CD4-positive, alpha-beta T cell treated with Interleukin-4 for 1 hour (primary cell): ENCODE measurements around the gene GPANK1.
A peak's percentile ranks its signal among the peaks of the same experiment; 100 is the strongest.
"Not testable (repeated sequence)": the region's sequence is repeated elsewhere in the genome, so short reads cannot be mapped to it uniquely, and the experiment has no call there.

Source experiments
- DNase-seq, 2 donors: peaks; one replicate each; pipeline ENCODE4 v3.0.0-alpha.2; 2020 to 2022

The GPANK1 gene

DNA sequence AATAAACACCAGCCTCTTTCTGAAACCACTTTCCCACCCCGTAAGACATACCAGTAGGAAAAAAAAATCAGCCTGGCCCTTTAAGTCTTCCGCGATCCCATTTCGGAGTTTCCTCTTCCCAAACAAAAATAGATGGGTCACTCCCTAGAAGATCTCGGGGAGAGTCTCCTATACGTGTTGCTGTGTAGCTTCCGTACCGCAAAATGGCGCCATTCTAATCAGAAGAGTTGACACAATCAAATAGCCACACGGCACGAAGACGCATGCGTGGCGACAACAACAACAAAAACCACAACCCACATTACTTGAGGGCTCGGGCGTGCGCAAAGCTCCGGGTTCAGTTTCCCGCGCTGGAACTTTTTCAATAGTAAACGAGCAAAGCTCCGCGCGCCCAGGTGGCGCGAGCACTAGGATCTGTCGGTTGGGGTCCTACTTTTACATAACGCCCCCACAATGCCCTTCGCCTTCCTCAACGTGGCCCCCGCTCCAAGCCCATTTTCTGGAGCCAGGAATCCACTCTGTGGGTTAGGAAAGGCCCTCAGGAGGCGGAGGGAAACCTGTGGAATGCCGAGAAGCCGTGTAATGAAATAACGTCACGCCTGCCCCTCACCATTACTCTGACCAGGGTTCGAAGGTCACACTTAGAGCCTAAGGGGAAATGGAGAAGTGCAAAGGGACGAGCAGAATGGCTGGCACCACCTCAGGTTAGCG lies at the start of gene GPANK1:
Gene GPANK1, minus strand, starts transcription at position 208 of the 711 bp plus-strand sequence. CDS start 519 bp downstream, outside the sequence.
- DNase-seq: peak; percentile 94

DNA sequence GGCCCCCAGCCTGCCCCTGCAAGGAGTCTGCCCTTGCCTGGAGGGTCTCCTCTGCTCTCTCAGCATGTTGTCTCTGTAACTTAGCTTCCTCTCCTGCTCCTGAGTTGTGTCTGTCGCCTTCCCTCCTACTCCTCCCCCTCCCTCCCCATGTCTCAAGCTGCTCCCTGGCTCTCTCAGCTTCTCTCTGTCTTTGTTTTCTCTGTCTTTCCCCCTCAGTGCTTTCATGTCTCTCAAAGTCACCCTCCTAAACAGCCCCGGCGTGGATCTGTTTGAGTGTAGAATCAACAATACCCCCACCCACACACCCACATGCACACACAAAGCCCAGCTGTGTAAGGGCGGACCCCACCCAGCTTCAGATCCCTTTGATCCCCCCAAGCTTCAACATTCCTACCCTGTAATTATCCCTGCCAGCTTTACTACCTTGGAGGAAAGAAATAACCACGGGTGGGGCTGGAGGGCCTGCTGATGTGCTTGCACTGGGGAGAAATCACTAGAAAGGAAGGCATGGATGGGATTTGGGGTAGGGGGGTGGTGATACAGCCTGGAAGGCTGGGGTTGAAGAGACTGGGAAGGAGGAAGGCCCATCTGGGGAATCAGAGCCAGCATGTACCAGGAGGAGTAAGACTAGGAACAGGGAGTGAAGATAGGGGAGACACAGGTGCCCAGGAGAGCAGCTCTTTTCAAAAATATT lies 49.3 kb upstream of the GPANK1 start:
- DNase-seq: no peak

DNA sequence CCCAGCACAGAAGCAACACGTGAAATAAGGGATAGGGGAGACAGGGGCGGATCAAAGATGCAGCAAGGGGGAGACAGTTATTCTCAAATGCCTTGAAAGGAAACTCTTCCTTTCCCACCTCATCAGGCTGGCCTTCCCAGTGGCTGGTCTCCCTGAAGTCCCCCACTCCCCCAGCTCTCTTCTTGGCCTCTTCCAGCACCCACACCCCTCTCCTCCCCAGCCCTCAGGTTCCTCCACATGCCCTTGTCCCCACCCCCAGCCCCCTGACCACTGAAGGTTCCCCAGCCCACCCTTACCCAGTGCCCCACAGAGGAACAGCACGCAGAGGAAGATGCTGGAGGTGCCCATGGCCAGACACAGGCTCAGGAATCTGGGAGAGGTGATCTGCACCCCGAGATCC lies 48.7 kb upstream of the GPANK1 start:
- no peak for DNase-seq

DNA sequence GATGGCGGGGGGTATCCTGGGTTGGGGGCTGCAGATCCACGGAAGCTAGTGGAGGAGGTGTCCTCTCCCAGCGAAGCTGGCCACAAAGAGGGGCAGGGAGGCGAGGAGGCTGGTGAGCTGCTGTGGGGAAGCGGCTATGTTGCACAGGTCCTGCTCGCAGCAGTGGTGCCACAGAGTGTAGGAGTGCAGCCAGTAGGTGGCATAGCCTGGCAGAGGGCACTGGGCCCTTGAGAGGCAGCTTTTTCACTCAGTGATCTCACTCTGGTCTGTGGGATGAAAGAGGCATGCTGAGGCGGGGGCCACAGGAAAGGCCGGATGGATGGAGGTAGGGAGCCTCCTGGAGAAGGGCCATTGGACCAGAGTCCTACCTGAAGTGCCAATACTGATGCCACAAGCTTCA lies 47.5 kb upstream of the GPANK1 start:
- DNase-seq: peak; percentile 28 to 35

DNA sequence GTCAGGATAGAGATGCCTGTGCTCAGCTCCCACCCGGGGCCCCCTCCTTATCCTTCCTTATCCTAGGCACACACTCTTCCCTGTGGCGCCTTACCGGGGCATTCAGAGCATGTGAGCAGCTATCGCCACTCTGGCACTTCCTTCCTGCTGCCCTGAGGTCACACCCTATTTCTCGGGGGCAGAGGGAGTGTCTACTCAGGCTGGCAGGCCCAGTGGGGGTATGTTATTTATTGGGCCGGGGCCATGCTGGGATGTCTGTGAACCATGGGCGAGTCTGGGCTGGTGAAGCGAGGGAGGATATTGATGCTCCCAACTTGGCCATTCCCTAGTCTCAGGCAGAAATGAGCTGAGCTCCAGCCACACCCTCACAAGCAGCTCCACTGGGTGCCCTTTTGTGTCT lies 46.4 kb upstream of the GPANK1 start:
- peak in 1 of 2 donors; percentile 24 for DNase-seq

DNA sequence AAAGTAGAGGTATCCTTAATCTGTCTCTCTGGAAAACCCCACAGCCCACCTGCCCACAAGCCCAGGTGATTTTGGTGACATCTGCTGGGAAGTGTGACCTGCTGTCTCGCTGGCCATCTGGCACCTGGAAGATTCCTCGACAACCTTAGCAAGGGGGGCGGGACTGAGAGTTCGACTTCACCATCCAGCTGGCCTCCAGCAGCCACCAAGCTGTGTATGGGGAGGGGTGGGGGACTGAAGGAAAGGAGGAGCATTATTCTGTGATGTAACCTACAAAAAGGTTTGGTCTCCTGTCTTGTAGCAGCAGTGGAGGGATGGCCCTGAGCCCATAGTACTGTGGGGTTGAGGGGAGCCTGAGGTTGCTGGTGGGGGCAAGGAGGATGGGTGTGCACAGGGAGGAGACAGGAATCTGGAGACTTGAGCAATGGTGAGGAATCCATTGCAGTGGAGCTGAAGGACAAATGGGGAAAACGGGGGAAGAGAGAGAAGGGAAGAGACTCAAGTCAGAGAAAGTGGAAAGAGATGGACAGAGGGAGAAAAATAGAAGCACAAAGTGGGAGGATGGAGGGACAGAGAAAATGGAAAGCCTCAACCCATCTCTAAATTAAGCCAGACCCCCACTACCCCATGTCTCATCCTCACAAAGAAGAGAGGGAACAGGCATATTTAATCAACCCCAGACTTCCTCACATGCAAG lies 45.9 kb upstream of the GPANK1 start:
- no peak for DNase-seq

DNA sequence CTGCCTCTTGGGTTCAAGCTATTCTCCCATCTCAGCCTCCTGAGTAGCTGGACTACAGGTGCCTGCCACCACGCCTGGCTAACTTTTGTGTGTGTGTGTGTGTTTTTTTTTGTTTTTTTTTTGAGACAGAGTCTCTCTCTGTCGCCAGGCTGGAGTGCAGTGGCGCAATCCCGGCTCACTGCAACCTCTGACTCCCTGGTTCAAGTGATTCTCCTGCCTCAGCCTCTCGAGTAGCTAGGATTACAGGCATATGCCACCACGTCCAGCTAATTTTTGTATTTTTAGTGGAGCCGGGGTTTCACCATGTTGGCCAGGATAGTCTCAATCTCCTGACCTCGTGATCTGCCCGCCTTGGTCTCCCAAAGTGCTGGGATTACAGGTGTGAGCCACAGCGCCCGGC lies 44.4 kb upstream of the GPANK1 start:
- not testable (repeated sequence) for DNase-seq

DNA sequence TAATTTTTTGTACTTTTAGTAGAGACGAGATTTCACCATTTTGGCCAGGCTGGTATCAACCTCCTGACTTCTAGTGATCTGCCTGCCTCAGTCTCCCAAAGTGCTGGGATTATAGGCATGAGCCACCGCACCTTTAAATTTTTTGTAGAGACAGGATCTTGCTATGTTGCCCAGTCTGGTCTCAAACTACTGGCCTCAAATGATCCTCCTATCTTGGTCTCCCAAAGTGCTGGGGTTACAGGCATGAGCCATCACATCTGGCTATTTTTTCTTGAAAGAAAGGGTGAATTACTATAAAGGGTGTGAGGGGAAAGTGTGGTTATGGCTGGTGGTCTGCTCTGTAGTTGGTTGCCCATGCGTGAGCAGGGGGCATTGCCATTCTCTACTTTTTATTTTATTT lies 43.4 kb upstream of the GPANK1 start:
- DNase-seq: no peak

DNA sequence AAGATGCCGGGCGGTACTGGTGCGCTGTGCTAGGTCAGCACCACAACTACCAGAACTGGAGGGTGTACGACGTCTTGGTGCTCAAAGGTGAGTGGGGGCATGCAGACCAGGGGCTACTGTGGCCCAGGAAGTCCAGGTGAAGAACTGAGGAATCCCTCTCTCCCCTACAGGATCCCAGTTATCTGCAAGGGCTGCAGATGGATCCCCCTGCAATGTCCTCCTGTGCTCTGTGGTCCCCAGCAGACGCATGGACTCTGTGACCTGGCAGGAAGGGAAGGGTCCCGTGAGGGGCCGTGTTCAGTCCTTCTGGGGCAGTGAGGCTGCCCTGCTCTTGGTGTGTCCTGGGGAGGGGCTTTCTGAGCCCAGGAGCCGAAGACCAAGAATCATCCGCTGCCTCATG lies 42.9 kb upstream of the GPANK1 start:
- no peak for DNase-seq

DNA sequence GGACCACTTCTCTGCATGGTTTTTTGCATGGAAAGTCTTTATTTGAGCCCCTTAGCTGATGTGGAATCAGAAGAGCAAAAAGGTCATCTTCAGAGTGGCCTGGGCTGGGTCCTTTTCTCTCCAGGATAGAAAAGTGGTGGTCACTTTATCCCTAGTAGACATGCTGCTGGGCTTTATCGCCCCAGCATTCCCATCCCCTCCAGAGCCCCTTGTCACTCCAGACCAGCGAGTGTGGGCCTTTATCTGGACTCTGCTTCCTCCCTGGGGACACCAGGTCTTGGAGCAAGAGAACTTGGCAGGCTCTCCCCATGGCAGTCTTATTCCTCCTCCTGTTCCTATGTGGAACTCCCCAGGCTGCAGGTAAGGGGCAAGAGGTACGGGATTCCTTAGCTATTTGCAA lies 41.8 kb upstream of the GPANK1 start, which contains the start of gene LY6G6F:
Gene LY6G6F, plus strand, starts transcription at position 268 of the 400 bp plus-strand sequence. Its CDS starts 41 bp downstream, at position 309.
- DNase-seq: no peak

DNA sequence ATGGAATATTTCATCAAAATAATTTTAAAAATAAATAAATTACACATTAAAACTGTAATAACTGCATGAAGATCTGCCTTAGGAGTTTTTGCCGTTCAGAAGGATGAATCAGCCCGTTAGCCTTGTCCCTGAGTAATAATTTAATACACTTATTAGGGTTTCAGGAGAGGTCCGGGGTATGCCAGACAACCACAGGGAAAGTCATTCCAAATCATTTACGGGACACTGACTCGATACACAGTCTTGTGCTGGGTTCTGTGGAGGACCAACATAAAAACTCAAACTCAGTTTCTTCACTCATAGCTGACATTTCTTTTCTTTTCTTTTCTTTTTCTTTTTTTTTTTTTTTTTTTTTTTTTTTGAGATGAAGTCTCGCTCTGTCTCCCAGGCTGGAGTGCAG lies 41.1 kb upstream of the GPANK1 start:
- no peak for DNase-seq

DNA sequence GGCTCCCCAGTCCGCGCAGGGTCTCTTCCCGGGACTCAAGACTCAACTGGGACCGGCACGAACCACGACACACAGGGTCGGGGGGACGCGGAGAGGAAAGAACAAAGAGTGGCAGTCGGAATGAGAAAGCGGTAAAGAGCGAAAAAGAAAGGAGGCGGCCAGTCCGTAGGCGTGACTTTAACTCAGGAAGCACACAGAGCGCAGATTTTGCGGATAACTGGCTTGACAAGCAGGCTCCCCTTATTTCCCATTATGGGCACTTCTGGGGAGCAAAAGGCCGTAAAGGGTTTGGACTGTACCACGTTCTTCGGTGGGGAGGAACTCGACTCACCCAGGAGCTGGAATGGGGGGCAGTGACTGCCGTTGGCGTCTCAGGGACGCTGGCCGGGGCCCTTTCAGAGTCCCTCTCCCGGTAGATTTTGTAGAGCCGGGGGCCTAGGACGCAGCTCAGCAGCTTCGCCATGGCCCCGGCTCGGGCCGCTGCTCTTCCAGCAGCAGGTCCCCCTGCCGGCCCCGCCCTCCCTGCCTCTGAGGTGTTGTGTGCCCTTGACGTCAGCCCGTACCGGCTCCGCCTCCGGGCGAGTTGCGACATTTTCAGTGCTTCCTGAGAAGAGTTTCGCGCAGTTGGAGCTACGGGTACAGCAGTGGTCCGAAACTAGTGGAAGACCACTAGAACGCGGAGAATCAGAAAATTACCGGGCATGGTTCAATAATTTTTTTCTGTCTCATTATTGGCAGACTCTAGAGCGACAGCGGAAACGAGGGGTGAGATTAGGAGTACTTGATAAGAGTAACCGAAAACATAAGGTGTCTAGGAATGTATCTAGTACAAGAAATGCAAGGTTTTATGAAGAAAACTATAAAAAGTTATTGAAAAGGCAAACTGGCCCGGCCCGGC lies 38.3 kb upstream of the GPANK1 start, which contains the start of gene ABHD16A:
Gene ABHD16A, minus strand, starts transcription at position 506 of the 898 bp plus-strand sequence. Its CDS starts 43 bp downstream, at position 463.
- DNase-seq: peak; percentile 98 to 99

DNA sequence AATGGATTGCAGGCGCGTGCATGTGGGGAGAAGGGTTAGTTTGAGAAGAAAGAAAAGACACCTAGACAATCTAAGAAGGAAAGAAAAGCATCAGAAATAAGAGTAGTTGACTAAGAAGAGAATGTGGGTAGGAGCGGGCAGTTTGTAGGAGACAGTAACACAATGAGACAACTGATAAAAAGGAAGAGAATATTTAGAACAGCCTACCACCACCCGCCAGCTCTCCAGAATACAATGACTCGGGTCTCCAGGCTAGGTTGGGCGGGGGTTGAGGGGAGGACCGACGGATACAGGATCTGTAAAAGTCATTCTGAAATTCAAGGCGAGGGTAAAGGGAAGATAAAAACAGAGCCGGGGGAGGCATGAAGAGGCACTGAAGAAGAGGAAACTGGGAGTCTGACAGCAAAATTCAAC lies 37.6 kb upstream of the GPANK1 start:
- DNase-seq: no peak

DNA sequence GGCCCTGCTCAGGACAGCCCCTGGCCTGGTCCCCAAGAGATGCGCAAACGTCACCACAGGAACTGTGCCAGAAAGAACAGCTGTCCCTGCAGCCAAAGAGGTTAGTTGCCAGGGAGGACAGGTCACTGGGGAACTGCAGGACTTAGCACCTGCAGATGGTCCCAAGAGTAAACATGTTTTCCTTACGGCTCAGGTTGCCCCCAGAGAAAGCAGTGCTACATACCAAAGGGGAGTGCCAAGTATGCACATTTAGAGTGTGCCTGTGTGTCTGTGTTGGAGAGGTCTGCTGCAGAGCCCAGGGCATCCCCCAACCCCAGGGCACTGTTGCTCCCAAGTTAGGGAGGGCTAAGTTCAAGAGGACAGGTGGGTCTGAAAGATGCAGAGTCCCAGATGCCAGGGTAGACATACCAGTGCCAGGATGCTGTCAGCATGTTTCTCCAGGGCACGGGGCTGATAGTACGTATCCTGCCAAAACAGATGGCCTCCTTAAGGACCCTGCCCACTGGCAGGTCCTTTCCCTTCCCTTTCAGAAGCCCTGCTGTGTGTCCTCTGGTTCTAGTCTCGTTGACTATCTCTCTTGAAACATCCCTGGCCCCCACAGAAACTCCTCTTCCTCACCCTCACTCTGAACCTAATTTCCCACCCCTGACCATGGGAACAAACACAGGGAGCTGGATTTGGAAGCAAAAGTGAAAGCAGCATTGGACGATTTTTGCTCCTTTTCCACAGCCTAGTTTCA lies 37.0 kb upstream of the GPANK1 start:
- DNase-seq: peak in 1 of 2 donors; percentile 14

DNA sequence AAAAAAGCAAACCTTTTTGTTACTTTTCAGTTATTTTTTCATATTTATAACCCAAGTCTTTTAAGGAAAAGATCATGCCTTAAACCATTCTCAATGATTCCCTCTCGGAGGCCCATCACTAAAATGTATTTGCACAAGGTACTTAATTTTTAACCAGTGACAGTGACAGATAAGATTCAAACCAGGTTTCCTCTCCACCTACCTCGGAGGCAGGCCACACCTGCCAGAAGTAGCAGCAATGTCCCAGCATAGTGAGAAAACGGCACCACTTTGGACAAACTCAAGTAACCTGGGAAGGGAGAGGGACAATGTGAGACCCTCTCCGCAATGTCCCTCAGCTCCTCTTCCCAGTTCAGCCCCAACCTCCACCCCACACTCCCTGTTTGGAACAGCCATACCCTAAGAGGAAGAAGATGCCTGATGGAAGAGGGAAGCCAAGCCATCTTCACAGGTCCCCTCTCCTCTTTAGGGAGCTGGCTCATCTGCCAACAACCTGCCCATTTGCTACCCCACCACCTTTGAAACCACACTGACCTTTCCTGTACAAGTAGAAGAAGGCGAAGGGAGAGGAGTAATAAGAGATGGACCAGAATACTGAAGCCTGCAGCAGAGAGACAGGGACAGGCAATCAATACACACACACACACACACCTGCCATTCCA lies 36.1 kb upstream of the GPANK1 start:
- no peak for DNase-seq

DNA sequence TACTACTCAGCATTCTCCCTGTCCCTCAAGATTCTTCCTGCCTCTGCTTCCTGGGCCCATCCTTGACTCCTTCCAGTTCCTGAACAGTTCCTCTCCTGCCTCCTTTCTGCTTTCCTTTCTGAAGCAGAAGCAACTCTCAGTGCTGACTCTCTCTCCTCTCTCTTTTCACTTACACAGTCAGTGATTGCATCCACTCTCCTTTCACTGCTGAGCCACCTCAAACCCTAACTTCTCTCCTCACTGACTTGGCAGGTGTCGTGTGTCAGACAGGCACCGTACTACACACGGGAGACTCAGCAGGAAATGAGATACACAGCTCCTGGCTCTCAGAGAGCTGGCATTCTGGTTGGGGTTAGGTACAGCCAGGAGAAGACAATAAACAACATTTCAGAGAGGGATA lies 32.8 kb upstream of the GPANK1 start:
- no peak for DNase-seq

DNA sequence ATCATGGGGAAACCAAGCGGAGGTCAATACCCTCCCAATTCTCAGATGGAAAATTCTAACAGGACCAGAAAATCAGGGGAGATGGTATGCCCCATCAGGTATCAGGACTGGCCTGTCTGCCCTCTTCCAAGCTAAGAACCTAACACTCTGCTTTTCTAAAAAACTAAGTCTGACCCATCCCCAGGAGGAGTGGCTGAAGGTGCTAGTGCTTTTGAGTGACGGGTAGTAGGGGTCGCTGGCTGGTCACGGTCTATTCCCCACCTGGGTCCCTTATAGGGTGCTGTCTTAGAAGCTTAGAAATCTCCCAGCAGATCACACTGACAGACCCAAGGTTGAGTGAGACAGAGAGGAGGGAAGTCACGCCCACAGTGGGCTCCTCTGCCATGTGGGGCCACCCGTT lies 28.7 kb upstream of the GPANK1 start:
- DNase-seq: no peak

DNA sequence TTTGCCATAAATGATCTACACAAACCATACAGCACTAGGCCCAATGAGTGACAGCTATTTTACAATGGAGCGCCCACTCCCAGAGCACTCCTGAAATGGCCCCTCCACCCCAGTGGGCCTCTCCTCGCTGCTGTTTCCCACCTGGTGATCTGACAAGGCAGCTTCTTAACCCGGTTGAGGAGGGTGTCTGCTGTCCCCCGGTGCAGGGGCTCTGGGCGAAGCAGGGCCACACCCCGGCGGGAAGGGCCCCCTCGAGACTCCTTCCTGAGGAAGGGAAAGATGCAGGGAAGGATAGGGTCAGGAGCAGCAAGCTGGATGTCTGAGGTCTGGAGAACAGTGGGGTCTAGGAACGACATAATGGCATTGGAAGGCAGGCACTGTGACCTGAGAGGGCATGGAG lies 28.1 kb upstream of the GPANK1 start:
- DNase-seq: no peak

DNA sequence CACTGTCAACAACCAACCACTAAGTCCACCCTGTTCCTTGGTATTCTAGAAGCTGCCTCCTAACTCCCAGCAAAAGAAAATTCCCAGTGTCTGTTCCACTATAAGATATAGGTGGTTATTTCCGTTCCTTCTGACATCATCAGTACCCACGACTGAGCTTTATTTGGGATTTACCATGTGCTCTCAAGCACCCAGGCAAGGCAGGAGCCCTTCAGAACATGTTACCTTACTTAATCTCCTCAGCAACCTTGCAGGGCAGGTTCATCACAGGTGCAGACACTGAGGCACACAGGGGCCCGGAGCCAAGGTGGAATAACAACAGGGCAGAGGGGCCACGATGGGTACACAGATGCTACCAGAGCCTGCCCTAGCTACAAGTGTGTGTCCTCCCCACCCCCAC lies 27.6 kb upstream of the GPANK1 start:
- DNase-seq: no peak

DNA sequence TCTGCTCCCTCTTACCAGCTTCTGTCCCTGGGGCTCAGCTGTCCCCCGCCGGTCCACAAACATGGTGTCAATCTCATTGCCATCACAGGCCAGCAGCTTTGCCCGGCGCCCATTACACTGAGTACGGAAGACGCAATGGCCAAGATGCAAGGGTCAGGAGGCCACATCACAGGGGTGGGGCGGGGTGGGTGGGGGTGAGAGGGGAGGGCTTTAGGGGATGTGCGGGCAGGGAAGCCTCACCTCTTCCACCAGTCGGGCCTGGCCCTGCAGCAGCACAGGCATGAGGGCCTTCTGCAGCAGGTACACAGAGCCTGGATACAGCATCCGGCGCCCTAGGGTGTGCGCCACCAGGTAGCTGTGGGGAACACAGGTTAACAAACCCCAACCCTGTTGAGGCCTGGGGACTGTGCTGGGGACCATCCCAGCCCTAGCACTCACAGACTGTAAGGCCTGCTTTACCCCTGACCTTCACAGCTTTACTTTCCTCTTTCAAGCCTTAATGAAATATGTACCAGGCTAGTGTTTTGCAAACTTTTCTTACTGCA lies 26.8 kb upstream of the GPANK1 start:
- DNase-seq: no peak

DNA sequence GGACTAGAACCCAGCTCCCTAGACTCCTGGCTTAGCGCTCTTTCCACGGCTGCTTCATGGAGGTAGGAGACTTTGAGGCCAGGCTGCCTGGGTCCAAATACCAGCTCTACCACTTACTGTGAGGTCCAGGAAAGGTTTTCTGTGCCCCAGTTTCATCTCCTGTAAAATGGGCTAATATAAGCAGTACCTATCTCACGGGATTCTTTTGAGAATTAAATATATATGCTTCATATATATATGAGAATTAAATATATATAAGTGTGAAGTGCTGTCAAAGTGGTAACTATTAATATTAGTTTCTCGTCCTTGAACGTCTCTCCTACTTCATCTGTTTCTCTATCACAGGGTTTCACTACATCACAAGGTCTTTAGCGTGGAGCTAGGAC lies 26.3 kb upstream of the GPANK1 start:
- no peak for DNase-seq
